Hepatocyte (in vitro differentiated cells): ENCODE results near the gene OTOG.

ENCODE experiments used
- EZH2 ChIP-seq: fragments of 200-600 bp; sonication (generic); IDR thresholded peaks from 2 replicates; pipeline ENCODE4 v1.6.1; 2016; ENCODE audit warnings: antibody characterized with exemption, mild to moderate bottlenecking, borderline replicate concordance
- EZH2phosphoT487 ChIP-seq: fragments of 200-600 bp; sonication (generic); IDR thresholded peaks from one replicate; pipeline ENCODE4 v1.6.1; 2018; ENCODE audit warnings: antibody characterized with exemption, mild to moderate bottlenecking, low read depth, moderate library complexity; ENCODE audit not compliant: unreplicated experiment, severe bottlenecking
- TF ChIP-seq, protein P1 (sequence below): fragments of 200-600 bp; sonication (generic); IDR thresholded peaks from 2 replicates; pipeline ENCODE4 v1.5.1; 2016; ENCODE audit warnings: antibody characterized with exemption, mild to moderate bottlenecking; ENCODE audit not compliant: poor library complexity

DNA sequence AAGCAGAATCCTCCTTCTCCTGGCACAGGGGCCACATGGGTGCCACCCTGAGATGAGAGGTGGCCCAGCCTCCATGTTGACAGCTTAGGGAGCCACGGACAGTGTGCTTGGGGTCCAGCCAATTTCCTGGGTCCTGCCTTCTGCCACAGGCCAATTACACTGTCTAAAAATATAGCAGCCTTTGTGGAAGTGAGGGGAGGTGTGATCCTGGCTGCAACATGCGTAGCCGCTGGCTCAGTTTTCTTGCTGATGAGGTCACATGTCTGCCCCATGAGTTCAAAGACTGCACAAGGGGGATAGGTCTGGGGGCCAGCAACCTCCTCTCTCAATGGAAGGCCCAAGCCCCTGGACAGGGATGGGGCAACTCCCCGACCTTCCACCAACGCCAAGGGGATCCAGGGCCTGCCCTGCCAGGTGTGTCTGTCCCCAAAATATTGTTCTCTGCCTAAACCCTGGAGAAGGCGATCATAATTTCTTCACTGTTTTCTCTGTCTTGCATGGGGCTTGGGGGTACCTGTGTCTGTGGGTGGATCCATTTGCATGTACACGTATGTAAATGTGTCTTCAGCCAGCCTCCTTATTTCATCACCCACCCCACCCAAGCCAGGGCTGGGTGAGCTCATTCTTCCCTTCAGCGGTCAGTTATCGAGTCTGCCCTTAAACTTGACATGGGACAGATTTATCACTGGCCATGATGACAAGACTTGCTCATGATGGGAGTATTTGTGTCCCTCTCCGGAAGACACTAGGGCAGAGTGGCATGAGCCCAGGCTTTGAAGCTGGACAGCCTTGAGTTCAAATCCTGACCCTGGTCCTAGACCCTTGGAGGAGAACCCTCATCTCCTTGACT is 59.4 kb downstream of the OTOG start:
- TF ChIP-seq, protein P1, sequence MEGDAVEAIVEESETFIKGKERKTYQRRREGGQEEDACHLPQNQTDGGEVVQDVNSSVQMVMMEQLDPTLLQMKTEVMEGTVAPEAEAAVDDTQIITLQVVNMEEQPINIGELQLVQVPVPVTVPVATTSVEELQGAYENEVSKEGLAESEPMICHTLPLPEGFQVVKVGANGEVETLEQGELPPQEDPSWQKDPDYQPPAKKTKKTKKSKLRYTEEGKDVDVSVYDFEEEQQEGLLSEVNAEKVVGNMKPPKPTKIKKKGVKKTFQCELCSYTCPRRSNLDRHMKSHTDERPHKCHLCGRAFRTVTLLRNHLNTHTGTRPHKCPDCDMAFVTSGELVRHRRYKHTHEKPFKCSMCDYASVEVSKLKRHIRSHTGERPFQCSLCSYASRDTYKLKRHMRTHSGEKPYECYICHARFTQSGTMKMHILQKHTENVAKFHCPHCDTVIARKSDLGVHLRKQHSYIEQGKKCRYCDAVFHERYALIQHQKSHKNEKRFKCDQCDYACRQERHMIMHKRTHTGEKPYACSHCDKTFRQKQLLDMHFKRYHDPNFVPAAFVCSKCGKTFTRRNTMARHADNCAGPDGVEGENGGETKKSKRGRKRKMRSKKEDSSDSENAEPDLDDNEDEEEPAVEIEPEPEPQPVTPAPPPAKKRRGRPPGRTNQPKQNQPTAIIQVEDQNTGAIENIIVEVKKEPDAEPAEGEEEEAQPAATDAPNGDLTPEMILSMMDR, result no peak
- no peak for TF ChIP-seq EZH2
- no peak for TF ChIP-seq EZH2phosphoT487
